H9 (cell line): ENCODE data around the gene HSD17B8. TPM values are rescaled to one million over a fixed set of nuclear protein-coding genes. Genes with fewer than 3 reads are reported as not detected.
A peak's percentile ranks its signal among the peaks of the same experiment; 100 is the strongest.

Experiments
- DNase-seq: peaks from one replicate; pipeline ENCODE4 v3.0.0-alpha.2; 2017
- H2AFZ ChIP-seq: one replicate; pipeline ENCODE4 v1.6.1; 2013; ENCODE audit warnings: mild to moderate bottlenecking, low read length, control low read depth, moderate library complexity
- H2AK5ac ChIP-seq: 2 replicates; pipeline ENCODE4 v1.6.1; 2013; ENCODE audit warnings: low read length, control low read depth, mixed read lengths; ENCODE audit not compliant: insufficient read length
- H2BK120ac ChIP-seq: one replicate; pipeline ENCODE4 v1.6.1; 2013; ENCODE audit warnings: low read depth, mild to moderate bottlenecking, low read length, control low read depth, inconsistent platforms; ENCODE audit not compliant: poor library complexity, severe bottlenecking
- H2BK12ac ChIP-seq: 2 replicates; pipeline ENCODE4 v1.6.1; 2013; ENCODE audit warnings: low read length, control low read depth, mixed read lengths, low read depth; ENCODE audit not compliant: insufficient read length
- H2BK15ac ChIP-seq: 2 replicates; pipeline ENCODE4 v1.6.1; 2013; ENCODE audit warnings: low read depth, low read length, control low read depth
- H2BK20ac ChIP-seq: one replicate; pipeline ENCODE4 v1.6.1; 2013; ENCODE audit warnings: low read depth, mild to moderate bottlenecking, low read length, control low read depth, inconsistent platforms; ENCODE audit not compliant: poor library complexity, severe bottlenecking
- H2BK5ac ChIP-seq: 2 replicates; pipeline ENCODE4 v1.6.1; 2013; ENCODE audit warnings: low read length, control low read depth, mixed read lengths; ENCODE audit not compliant: insufficient read length
- H3K14ac ChIP-seq: 2 replicates; pipeline ENCODE4 v1.6.1; 2013; ENCODE audit warnings: low read length, control low read depth; ENCODE audit not compliant: insufficient read depth
- H3K18ac ChIP-seq: 2 replicates; pipeline ENCODE4 v1.6.1; 2013; ENCODE audit warnings: low read depth, mild to moderate bottlenecking, mixed read lengths, low read length, control low read depth; ENCODE audit not compliant: insufficient read length
- H3K23ac ChIP-seq: 2 replicates; pipeline ENCODE4 v1.6.1; 2013; ENCODE audit warnings: low read length, control low read depth, mixed read lengths, low read depth; ENCODE audit not compliant: insufficient read length
- H3K23me2 ChIP-seq: 2 replicates; pipeline ENCODE4 v1.6.1; 2013; ENCODE audit warnings: low read depth, mild to moderate bottlenecking, mixed read lengths, low read length, control low read depth; ENCODE audit not compliant: insufficient read length, poor library complexity, severe bottlenecking
- H3K27ac ChIP-seq: 2 replicates; pipeline ENCODE4 v1.5.1; 2013; ENCODE audit warnings: low read length, control low read depth, mixed read lengths, low read depth; ENCODE audit not compliant: insufficient read length
- H3K27me3 ChIP-seq: 2 replicates; pipeline ENCODE4 v1.6.1; 2013; ENCODE audit warnings: low read length, control low read depth, inconsistent platforms; ENCODE audit not compliant: insufficient read depth
- H3K4ac ChIP-seq: 2 replicates; pipeline ENCODE4 v1.6.1; 2013; ENCODE audit warnings: low read depth, mild to moderate bottlenecking, control low read depth, inconsistent platforms, low read length, moderate library complexity
- H3K4me1 ChIP-seq: 2 replicates; pipeline ENCODE4 v1.6.1; 2013; ENCODE audit warnings: low read length, control low read depth, inconsistent platforms; ENCODE audit not compliant: insufficient read depth
- H3K4me2 ChIP-seq: 2 replicates; pipeline ENCODE4 v1.6.1; 2013; ENCODE audit warnings: low read length, control low read depth, mixed read lengths; ENCODE audit not compliant: insufficient read length, insufficient read depth
- H3K56ac ChIP-seq: 2 replicates; pipeline ENCODE4 v1.6.1; 2013; ENCODE audit warnings: low read depth, mild to moderate bottlenecking, mixed read lengths, low read length, control low read depth; ENCODE audit not compliant: insufficient read length
- H3K79me1 ChIP-seq: 2 replicates; pipeline ENCODE4 v1.6.1; 2013; ENCODE audit warnings: low read depth, mild to moderate bottlenecking, moderate library complexity, low read length, control low read depth, inconsistent platforms; ENCODE audit not compliant: insufficient read depth, poor library complexity, severe bottlenecking
- H3K79me2 ChIP-seq: 2 replicates; pipeline ENCODE4 v1.6.1; 2013; ENCODE audit warnings: low read length, control low read depth, inconsistent platforms; ENCODE audit not compliant: insufficient read depth
- H3K9ac ChIP-seq: 2 replicates; pipeline ENCODE4 v1.6.1; 2013; ENCODE audit warnings: low read length, control low read depth, mixed read lengths; ENCODE audit not compliant: insufficient read length; ENCODE audit errors: extremely low read depth
- H3K9me3 ChIP-seq: one replicate; pipeline ENCODE4 v1.6.1; 2013; ENCODE audit warnings: low read depth, low read length, inconsistent platforms; ENCODE audit not compliant: control insufficient read depth
- H3T11ph ChIP-seq: one replicate; pipeline ENCODE4 v1.6.1; 2013; ENCODE audit warnings: mild to moderate bottlenecking, low read length, control low read depth, inconsistent platforms
- H4K20me1 ChIP-seq: one replicate; pipeline ENCODE4 v1.6.1; 2013; ENCODE audit not compliant: control insufficient read depth, insufficient read length, insufficient read depth
- H4K5ac ChIP-seq: 2 replicates; pipeline ENCODE4 v1.6.1; 2013; ENCODE audit warnings: low read depth, mild to moderate bottlenecking, mixed read lengths, low read length, control low read depth; ENCODE audit not compliant: insufficient read length
- H4K8ac ChIP-seq: replicated peaks from 2 replicates; pipeline ENCODE4 v1.6.1; 2013; ENCODE audit warnings: low read length, control low read depth, mixed read lengths, low read depth; ENCODE audit not compliant: insufficient read length
- H4K91ac ChIP-seq: 2 replicates; pipeline ENCODE4 v1.6.1; 2013; ENCODE audit warnings: low read depth, mild to moderate bottlenecking, moderate library complexity, mixed read lengths, low read length, control low read depth; ENCODE audit not compliant: insufficient read length
- H3K27ac Mint-ChIP-seq, 3 experiments: 2 replicates in 2 of 3; 3 replicates in 1 of 3; pipeline ENCODE4 v1.8.0; 2020 to 2021; ENCODE audit warnings: mixed read lengths in 3 of 3, mild to moderate bottlenecking in 1 of 3, moderate library complexity in 1 of 3
- H3K27me3 Mint-ChIP-seq: 2 replicates; pipeline ENCODE4 v1.8.0; 2021; ENCODE audit warnings: low read depth, mild to moderate bottlenecking, moderate library complexity, mixed read lengths
- H3K36me3 Mint-ChIP-seq, 3 experiments: 2 replicates in 2 of 3; 3 replicates in 1 of 3; pipeline ENCODE4 v1.8.0; 2020 to 2021; ENCODE audit warnings: low read depth in 3 of 3, mixed read lengths in 3 of 3; ENCODE audit not compliant: insufficient read depth in 1 of 3
- H3K4me1 Mint-ChIP-seq, 2 experiments: 2 replicates each; pipeline ENCODE4 v1.8.0; 2020; ENCODE audit warnings: mixed read lengths in 2 of 2
- H3K4me3 Mint-ChIP-seq, 2 experiments: 2 replicates in 1 of 2; 3 replicates in 1 of 2; pipeline ENCODE4 v1.8.0; 2020 to 2021; ENCODE audit warnings: mild to moderate bottlenecking in 2 of 2, mixed read lengths in 2 of 2, moderate library complexity in 1 of 2
- H3K9me3 Mint-ChIP-seq, 2 experiments: 2 replicates in 1 of 2; 3 replicates in 1 of 2; pipeline ENCODE4 v1.8.0; 2020; ENCODE audit warnings: mild to moderate bottlenecking in 2 of 2, mixed read lengths in 2 of 2, moderate library complexity in 1 of 2
- CTCF ChIP-seq: fragments of 200-600 bp; sonication (generic); conservative IDR thresholded peaks from 3 replicates; pipeline ENCODE4 v1.8.0; 2021; ENCODE audit warnings: antibody characterized with exemption, mild to moderate bottlenecking
- WGBS: extraction: QIAGEN DNeasy Blood & Tissue Kit; methylation state at CpG from one replicate; pipeline ENCODE4 v1.1.7; 2013; ENCODE audit warnings: missing lambda C conversion rate, low lambda C conversion rate, mixed read lengths; ENCODE audit not compliant: insufficient read length; ENCODE audit errors: extremely low coverage; 5-methylcytosine and 5-hydroxymethylcytosine counted together
- total RNA-seq: library from RNA; stranded (reverse); gene quantifications from 2 replicates; pipeline ENCODE4 v1.2.1, GENCODE V29; 2021

HSD17B8 gene
- total RNA-seq, 1 experiment from 2014 or later: 7.1 TPM

- Histone ChIP-seq H2BK15ac (no peak overlapping the region), H3K4me2 (no peak overlapping the region), H4K20me1 (peaks cover 3% of the 10 kb centered on the region), H3K9ac (no peak overlapping the region), H3K4me1 (no peaks in the 10 kb centered on the region; the same call in 1 of the 2 replicates), H3K27ac (no peak overlapping the region), H2BK120ac (no peak overlapping the region), H3K14ac (no peak overlapping the region), H2AFZ (no peak overlapping the region), H2BK20ac (no peak overlapping the region), H3K23me2 (peaks cover 5% of the 10 kb centered on the region), H4K5ac (no peak overlapping the region), H3K27me3 (peaks cover 2% of the 10 kb centered on the region; the same call in 1 of the 2 replicates), H2BK5ac (no peak overlapping the region), H3K79me2 (no peaks in the 10 kb centered on the region), H3K18ac (no peak overlapping the region), H3K56ac (no peak overlapping the region), H3K79me1 (no peaks in the 10 kb centered on the region), H2AK5ac (no peak overlapping the region), H3T11ph (no peak overlapping the region), H3K23ac (no peak overlapping the region), H4K91ac (no peak overlapping the region), H3K9me3 (no peaks in the 10 kb centered on the region), H4K8ac (no peak overlapping the region), H3K4ac (no peak overlapping the region), H2BK12ac (no peak overlapping the region)
- Mint-ChIP-seq H3K4me3 (no peak overlapping the region), H3K36me3 (no peaks in the 10 kb centered on the region), H3K9me3 (no peaks in the 10 kb centered on the region), H3K27me3 (peaks cover 33% of the 10 kb centered on the region), H3K4me1 (peaks cover 23 to 26% of the 10 kb centered on the region in 2 experiments), H3K27ac (peak overlapping the region in 1 of 3 experiments; percentile 44; a peak in 2 of 7 replicates)
- no CpG with 5 or more reads among the region's 17 CpGs for WGBS
- no peak for DNase-seq
- TF ChIP-seq CTCF: no peak
These were observed 38.7 kb upstream of the HSD17B8 start for GRCh38 chr6:33165581-33166258.
